Progenitor cell of endocrine pancreas (in vitro differentiated cells): Measurements from ENCODE around the gene DUSP16. TPM values are rescaled to one million over a fixed set of nuclear protein-coding genes. Genes with fewer than 3 reads are reported as not detected.
"Not testable (repeated sequence)": the region's sequence is repeated elsewhere in the genome, so short reads cannot be mapped to it uniquely, and the experiment has no call there.

Experiments
- DNase-seq: peaks from one replicate; pipeline ENCODE4 v3.0.0; 2021; ENCODE audit warnings: low spot score; ENCODE audit not compliant: unreplicated experiment
- H3K27ac Mint-ChIP-seq: 2 replicates; pipeline ENCODE4 v1.8.0; 2021; ENCODE audit warnings: mild to moderate bottlenecking, moderate library complexity, mixed read lengths
- H3K27me3 Mint-ChIP-seq: 2 replicates; pipeline ENCODE4 v1.8.0; 2021; ENCODE audit warnings: mixed read lengths
- H3K36me3 Mint-ChIP-seq: 2 replicates; pipeline ENCODE4 v1.8.0; 2022; ENCODE audit warnings: mixed read lengths; ENCODE audit not compliant: insufficient read depth
- H3K4me1 Mint-ChIP-seq: 2 replicates; pipeline ENCODE4 v1.8.0; 2021; ENCODE audit warnings: low read depth, mixed read lengths
- H3K4me3 Mint-ChIP-seq: 2 replicates; pipeline ENCODE4 v1.8.0; 2021; ENCODE audit warnings: low read depth, mild to moderate bottlenecking, moderate library complexity, mixed read lengths
- H3K9me3 Mint-ChIP-seq: 2 replicates; pipeline ENCODE4 v1.8.0; 2021; ENCODE audit warnings: low read depth, mixed read lengths
- CTCF ChIP-seq: fragments of 200-600 bp; sonication (generic); IDR thresholded peaks from one replicate; pipeline ENCODE4 v1.5.0; 2021; ENCODE audit warnings: antibody characterized with exemption, mild to moderate bottlenecking; ENCODE audit not compliant: unreplicated experiment
- total RNA-seq: library from RNA; stranded (reverse); gene quantifications from 2 replicates; pipeline ENCODE4 v1.2.1, GENCODE V29; 2021

The DUSP16 gene
- total RNA-seq, 1 donor from 2014 or later = 67.5 TPM

GRCh38 chr12:12505544-12506495, 56.8 kb downstream of the DUSP16 start:
- DNase-seq = no peak
- Mint-ChIP-seq H3K4me1 (peaks cover 17% of the 10 kb centered on the region), H3K27me3 (no peaks in the 10 kb centered on the region), H3K36me3 (peaks cover 5% of the 10 kb centered on the region), H3K4me3 (no peak overlapping the region), H3K27ac (no peak overlapping the region), H3K9me3 (no peaks in the 10 kb centered on the region)
- TF ChIP-seq CTCF = no peak

GRCh38 chr12:12503384-12504078, 59.1 kb downstream of the DUSP16 start:
- no peak for DNase-seq
- Mint-ChIP-seq H3K27me3 (no peaks in the 10 kb centered on the region), H3K4me3 (no peak overlapping the region), H3K4me1 (peaks cover 17% of the 10 kb centered on the region), H3K27ac (no peak overlapping the region), H3K36me3 (peaks cover 16% of the 10 kb centered on the region), H3K9me3 (no peaks in the 10 kb centered on the region)
- no peak for TF ChIP-seq CTCF

GRCh38 chr12:12502815-12503151, 59.9 kb downstream of the DUSP16 start:
- Mint-ChIP-seq H3K27me3 (no peaks in the 10 kb centered on the region), H3K4me3 (no peak overlapping the region), H3K36me3 (peaks cover 16% of the 10 kb centered on the region), H3K27ac (no peak overlapping the region), H3K4me1 (peaks cover 17% of the 10 kb centered on the region), H3K9me3 (no peaks in the 10 kb centered on the region)
- DNase-seq = no peak
- no peak for TF ChIP-seq CTCF

- H3K36me3 Mint-ChIP-seq = peaks cover 16% of the 10 kb centered on the region
- H3K9me3 Mint-ChIP-seq, H3K27me3 Mint-ChIP-seq, DNase-seq, H3K4me3 Mint-ChIP-seq, H3K27ac Mint-ChIP-seq: not testable (repeated sequence)
- peaks cover 17% of the 10 kb centered on the region for H3K4me1 Mint-ChIP-seq
Measured at GRCh38 chr12:12502130-12502814, 60.4 kb downstream of the DUSP16 start.

- TF ChIP-seq CTCF = no peak
- Mint-ChIP-seq H3K9me3 (no peaks in the 10 kb centered on the region), H3K4me3 (no peak overlapping the region), H3K27me3 (no peaks in the 10 kb centered on the region), H3K27ac (no peak overlapping the region), H3K4me1 (peaks cover 10% of the 10 kb centered on the region), H3K36me3 (peaks cover 16% of the 10 kb centered on the region)
- no peak for DNase-seq
Measured at GRCh38 chr12:12501121-12501520, 61.5 kb downstream of the DUSP16 start.
